Endodermal cell (in vitro differentiated cells): Measurements from ENCODE around the gene EFCAB14. TPM values are rescaled to one million over a fixed set of nuclear protein-coding genes. Genes with fewer than 3 reads are reported as not detected.
A peak's percentile ranks its signal among the peaks of the same experiment; 100 is the strongest.

ENCODE experiments used
- DNase-seq: peaks from one replicate; pipeline ENCODE4 v3.0.0-alpha.2; 2017
- H3K27ac ChIP-seq: 2 replicates; pipeline ENCODE4 v1.5.1; 2013; ENCODE audit warnings: mild to moderate bottlenecking, low read depth, low read length, moderate library complexity
- H3K27me3 ChIP-seq: 2 replicates; pipeline ENCODE4 v1.6.1; 2013; ENCODE audit warnings: mild to moderate bottlenecking, low read length, moderate library complexity; ENCODE audit not compliant: insufficient read depth, control insufficient read depth, poor library complexity, severe bottlenecking
- H3K36me3 ChIP-seq: 2 replicates; pipeline ENCODE4 v1.7.0; 2013; ENCODE audit warnings: mild to moderate bottlenecking, low read length, moderate library complexity; ENCODE audit not compliant: control insufficient read depth, insufficient read depth
- H3K4me1 ChIP-seq: one replicate; pipeline ENCODE4 v1.7.0; 2013; ENCODE audit warnings: low read length; ENCODE audit not compliant: control insufficient read depth, insufficient read depth
- H3K4me3 ChIP-seq: 2 replicates; pipeline ENCODE4 v1.5.1; 2013; ENCODE audit warnings: mild to moderate bottlenecking, low read length, moderate library complexity
- H3K9ac ChIP-seq: 2 replicates; pipeline ENCODE4 v1.6.1; 2013; ENCODE audit warnings: mild to moderate bottlenecking, low read length, moderate library complexity; ENCODE audit not compliant: poor library complexity, severe bottlenecking; ENCODE audit errors: extremely low read depth
- H3K9me3 ChIP-seq: 2 replicates; pipeline ENCODE4 v1.6.1; 2013; ENCODE audit warnings: mild to moderate bottlenecking, low read length, moderate library complexity; ENCODE audit not compliant: control insufficient read depth
- H3K27ac Mint-ChIP-seq: 2 replicates; pipeline ENCODE4 v1.8.0; 2020; ENCODE audit warnings: mixed read lengths
- H3K27me3 Mint-ChIP-seq: 2 replicates; pipeline ENCODE4 v1.8.0; 2021; ENCODE audit warnings: mild to moderate bottlenecking, mixed read lengths; ENCODE audit not compliant: insufficient read depth
- H3K36me3 Mint-ChIP-seq: 2 replicates; pipeline ENCODE4 v1.8.0; 2020; ENCODE audit warnings: low read depth, mixed read lengths
- H3K4me1 Mint-ChIP-seq: 2 replicates; pipeline ENCODE4 v1.8.0; 2020; ENCODE audit warnings: mixed read lengths
- H3K4me3 Mint-ChIP-seq: 2 replicates; pipeline ENCODE4 v1.8.0; 2020; ENCODE audit warnings: mild to moderate bottlenecking, moderate library complexity, mixed read lengths
- H3K9me3 Mint-ChIP-seq: 2 replicates; pipeline ENCODE4 v1.8.0; 2020; ENCODE audit warnings: mild to moderate bottlenecking, mixed read lengths
- CTCF ChIP-seq: fragments of 200-600 bp; sonication (generic); conservative IDR thresholded peaks from 2 replicates; pipeline ENCODE4 v1.5.0; 2021; ENCODE audit warnings: antibody characterized with exemption, mild to moderate bottlenecking
- WGBS, 2 experiments: methylation state at CpG; one replicate each; pipeline versions ENCODE4 v1.1.5 to v1.1.7; 2013; ENCODE audit warnings: missing lambda C conversion rate in 2 of 2, mixed read lengths in 1 of 2; ENCODE audit not compliant: insufficient coverage in 1 of 2, insufficient read length in 1 of 2; 5-methylcytosine and 5-hydroxymethylcytosine counted together
- total RNA-seq, 2 donors: library from RNA; stranded (reverse); fragmentation: NEBNext Ultra II Directional in 1 of 2; extraction: Animal tissue kit (Norgen Biotek cat#: 25700) in 1 of 2; gene quantifications; 2 replicates in 1 of 2; 3 replicates in 1 of 2; pipeline ENCODE4 v1.2.1, GENCODE V29; 2021

The EFCAB14 gene
- total RNA-seq, 2 donors from 2014 or later = 82.7 to 83.4 TPM

- DNase-seq = no peak
- no peak overlapping the region for H3K4me3 ChIP-seq
- peaks cover 28% of the 10 kb centered on the region for H3K27me3 Mint-ChIP-seq
- H3K9me3 ChIP-seq = peaks cover 7% of the 10 kb centered on the region
- no peak overlapping the region for H3K9ac ChIP-seq
- H3K4me3 Mint-ChIP-seq = no peak overlapping the region
- H3K4me1 ChIP-seq = peaks cover 10% of the 10 kb centered on the region
- H3K27me3 ChIP-seq = peaks cover 11% of the 10 kb centered on the region
- H3K36me3 ChIP-seq = no peaks in the 10 kb centered on the region
- 94% methylated on average over 2 of the region's 2 CpGs; no CpG with 5 or more reads in 1 of the 2 experiments for WGBS, 2 experiments
- TF ChIP-seq CTCF = no peak
- no peaks in the 10 kb centered on the region for H3K36me3 Mint-ChIP-seq
- H3K27ac Mint-ChIP-seq = no peak overlapping the region
- peaks cover 25% of the 10 kb centered on the region for H3K4me1 Mint-ChIP-seq
- no peaks in the 10 kb centered on the region for H3K9me3 Mint-ChIP-seq
- H3K27ac ChIP-seq = no peak overlapping the region
These were observed 41.7 kb upstream of the EFCAB14 start for GRCh38 chr1:46760558-46761166.

GRCh38 chr1:46757956-46758528, 39.1 kb upstream of the EFCAB14 start:
- Mint-ChIP-seq H3K27ac (peak overlapping the region; percentile 89), H3K36me3 (no peaks in the 10 kb centered on the region), H3K4me1 (peaks cover 43% of the 10 kb centered on the region), H3K27me3 (peaks cover 11% of the 10 kb centered on the region), H3K4me3 (no peak overlapping the region), H3K9me3 (no peaks in the 10 kb centered on the region)
- Histone ChIP-seq H3K4me3 (no peak overlapping the region), H3K27ac (no peak overlapping the region), H3K4me1 (peaks cover 17% of the 10 kb centered on the region), H3K9ac (no peak overlapping the region), H3K27me3 (peaks cover 6% of the 10 kb centered on the region), H3K9me3 (peaks cover 7% of the 10 kb centered on the region), H3K36me3 (no peaks in the 10 kb centered on the region)
- no peak for DNase-seq
- no peak for TF ChIP-seq CTCF

GRCh38 chr1:46757247-46757955, 38.5 kb upstream of the EFCAB14 start:
- WGBS, 2 experiments = 67 to 69% methylated on average over 4 to 6 of the region's 6 CpGs

More at GRCh38 chr1:46757247-46757955, 38.5 kb upstream of the EFCAB14 start:
- peak overlapping the region; percentile 89 for H3K27ac Mint-ChIP-seq
- H3K9me3 Mint-ChIP-seq = no peaks in the 10 kb centered on the region
- TF ChIP-seq CTCF = no peak
- H3K4me3 Mint-ChIP-seq = no peak overlapping the region
- Histone ChIP-seq H3K4me3 (no peak overlapping the region), H3K36me3 (no peaks in the 10 kb centered on the region), H3K27me3 (peaks cover 6% of the 10 kb centered on the region), H3K9me3 (peaks cover 2% of the 10 kb centered on the region), H3K4me1 (peaks cover 17% of the 10 kb centered on the region), H3K9ac (no peak overlapping the region), H3K27ac (peak overlapping the region; percentile 2)
- H3K27me3 Mint-ChIP-seq = peaks cover 11% of the 10 kb centered on the region
- DNase-seq = peak; percentile 81
- H3K36me3 Mint-ChIP-seq = no peaks in the 10 kb centered on the region
- H3K4me1 Mint-ChIP-seq = peaks cover 43% of the 10 kb centered on the region
